IPS-18c (cell line): ENCODE results near the gene OPRL1.

Experiments
- H3K4me3 ChIP-seq: 2 replicates; pipeline ENCODE4 v1.7.0; 2013; ENCODE audit warnings: low read depth, mild to moderate bottlenecking, low read length, moderate library complexity; ENCODE audit not compliant: insufficient read depth
- H3K9me3 ChIP-seq: one replicate; pipeline ENCODE4 v1.6.1; 2013; ENCODE audit warnings: mild to moderate bottlenecking, low read length, moderate library complexity; ENCODE audit not compliant: control insufficient read depth, insufficient read depth

The OPRL1 gene

GRCh38 chr20:64040231-64041039 is 39.4 kb upstream of the OPRL1 start:
- Histone ChIP-seq H3K9me3 (no peaks in the 10 kb centered on the region), H3K4me3 (no peak overlapping the region)

- Histone ChIP-seq H3K9me3 (no peaks in the 10 kb centered on the region), H3K4me3 (no peak overlapping the region)
Observed at GRCh38 chr20:64041040-64041780, 38.7 kb upstream of the OPRL1 start.

- H3K4me3 ChIP-seq: no peak overlapping the region
- H3K9me3 ChIP-seq: no peaks in the 10 kb centered on the region
Observed at GRCh38 chr20:64041781-64042053, 38.2 kb upstream of the OPRL1 start.

- H3K4me3 ChIP-seq: peak overlapping the region; percentile 49
- H3K9me3 ChIP-seq: no peaks in the 10 kb centered on the region
Observed at GRCh38 chr20:64042054-64042781, 37.7 kb upstream of the OPRL1 start.

DNA sequence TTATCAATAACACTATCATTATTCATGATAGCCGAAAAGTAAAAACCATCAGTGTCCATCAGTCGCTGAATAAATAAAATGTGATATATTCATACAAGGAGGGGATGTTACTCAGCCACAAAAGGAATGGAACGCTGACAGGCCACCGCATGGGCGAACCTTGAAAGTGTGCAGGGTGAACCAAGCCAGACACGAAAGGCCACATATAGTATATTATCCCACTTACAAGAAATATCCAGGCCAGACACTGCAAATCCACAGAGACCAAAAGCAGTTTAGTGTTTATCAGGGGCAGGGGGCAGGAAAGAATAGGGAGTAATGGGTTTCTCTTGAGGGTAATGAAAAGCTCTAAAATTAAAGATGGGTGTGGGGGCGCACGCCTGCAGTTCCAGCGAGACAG is 36.1 kb upstream of the OPRL1 start:
- Histone ChIP-seq H3K4me3 (no peak overlapping the region), H3K9me3 (peaks cover 2% of the 10 kb centered on the region)

DNA sequence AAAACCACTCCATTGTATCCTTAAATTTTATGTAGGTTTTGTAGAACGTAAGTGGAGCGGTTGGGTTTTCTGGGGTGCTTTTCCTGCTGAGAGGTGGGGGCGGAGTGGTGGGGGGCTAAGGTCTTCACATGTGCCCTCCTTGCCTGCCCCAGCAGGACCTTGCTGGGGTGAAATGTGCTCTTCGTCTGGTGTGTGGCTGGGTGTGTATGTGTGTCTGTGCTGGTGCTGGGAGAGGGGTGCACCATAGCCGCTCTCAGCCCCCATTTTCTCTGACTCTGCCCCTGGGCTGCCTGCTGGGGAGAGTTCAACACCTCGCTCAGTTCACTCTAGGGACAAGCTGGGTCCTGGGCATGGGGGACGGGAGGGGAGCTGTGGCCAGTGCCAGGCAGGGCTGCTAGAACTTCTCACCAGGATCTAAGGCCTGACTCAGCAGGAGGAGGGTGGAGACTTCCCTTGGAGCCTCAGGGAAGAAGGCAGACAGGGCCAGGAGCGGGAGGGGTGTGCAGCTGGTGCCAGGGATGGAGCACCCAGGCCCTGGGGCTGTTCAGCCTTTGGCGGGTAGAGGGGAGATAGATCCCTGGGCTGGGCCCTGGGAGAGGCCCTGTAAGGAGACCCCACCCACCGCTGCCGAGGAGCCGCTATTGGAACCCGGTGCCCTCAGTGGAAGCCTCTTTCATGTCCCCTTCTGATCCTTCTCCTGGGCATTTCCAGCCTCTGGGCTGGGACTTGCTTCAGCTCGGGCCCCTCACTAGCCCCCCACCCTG is 35.2 kb upstream of the OPRL1 start:
- H3K9me3 ChIP-seq: peaks cover 2% of the 10 kb centered on the region

GRCh38 chr20:64045346-64046011 is 34.4 kb upstream of the OPRL1 start:
- Histone ChIP-seq H3K4me3 (no peak overlapping the region), H3K9me3 (peaks cover 2% of the 10 kb centered on the region)

More for the DNA sequence above, 35.2 kb upstream of the OPRL1 start:
- H3K4me3 ChIP-seq: no peak overlapping the region

GRCh38 chr20:64047046-64047389 is 32.9 kb upstream of the OPRL1 start:
- H3K9me3 ChIP-seq: peaks cover 2% of the 10 kb centered on the region
- H3K4me3 ChIP-seq: no peak overlapping the region

DNA sequence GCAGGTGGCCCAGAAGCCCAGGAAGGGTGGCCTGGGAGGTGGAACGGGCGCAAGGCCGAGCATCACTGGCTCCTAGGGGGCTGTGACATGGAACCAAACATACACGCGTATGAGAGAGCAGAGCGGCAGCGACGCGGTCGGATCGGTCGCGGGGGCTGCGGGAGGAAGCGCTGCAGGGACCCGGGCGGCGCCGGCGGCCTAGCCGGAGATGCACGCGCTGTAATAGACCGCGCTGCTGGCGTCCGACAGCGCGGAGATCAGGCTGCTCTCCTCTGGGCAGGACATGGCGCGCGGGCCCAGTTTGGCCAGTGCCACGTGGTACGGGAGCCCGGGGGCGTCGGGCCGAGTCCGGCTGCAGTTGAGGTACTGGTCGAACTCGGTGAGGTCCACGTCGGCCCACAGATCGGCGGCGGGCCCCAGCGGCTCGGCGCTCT is 31.9 kb upstream of the OPRL1 start:
- Histone ChIP-seq H3K9me3 (peaks cover 2% of the 10 kb centered on the region), H3K4me3 (peak overlapping the region; percentile 38)

GRCh38 chr20:64048402-64049044 is 31.4 kb upstream of the OPRL1 start:
- peaks cover 2% of the 10 kb centered on the region for H3K9me3 ChIP-seq
- H3K4me3 ChIP-seq: peak overlapping the region; percentile 38

DNA sequence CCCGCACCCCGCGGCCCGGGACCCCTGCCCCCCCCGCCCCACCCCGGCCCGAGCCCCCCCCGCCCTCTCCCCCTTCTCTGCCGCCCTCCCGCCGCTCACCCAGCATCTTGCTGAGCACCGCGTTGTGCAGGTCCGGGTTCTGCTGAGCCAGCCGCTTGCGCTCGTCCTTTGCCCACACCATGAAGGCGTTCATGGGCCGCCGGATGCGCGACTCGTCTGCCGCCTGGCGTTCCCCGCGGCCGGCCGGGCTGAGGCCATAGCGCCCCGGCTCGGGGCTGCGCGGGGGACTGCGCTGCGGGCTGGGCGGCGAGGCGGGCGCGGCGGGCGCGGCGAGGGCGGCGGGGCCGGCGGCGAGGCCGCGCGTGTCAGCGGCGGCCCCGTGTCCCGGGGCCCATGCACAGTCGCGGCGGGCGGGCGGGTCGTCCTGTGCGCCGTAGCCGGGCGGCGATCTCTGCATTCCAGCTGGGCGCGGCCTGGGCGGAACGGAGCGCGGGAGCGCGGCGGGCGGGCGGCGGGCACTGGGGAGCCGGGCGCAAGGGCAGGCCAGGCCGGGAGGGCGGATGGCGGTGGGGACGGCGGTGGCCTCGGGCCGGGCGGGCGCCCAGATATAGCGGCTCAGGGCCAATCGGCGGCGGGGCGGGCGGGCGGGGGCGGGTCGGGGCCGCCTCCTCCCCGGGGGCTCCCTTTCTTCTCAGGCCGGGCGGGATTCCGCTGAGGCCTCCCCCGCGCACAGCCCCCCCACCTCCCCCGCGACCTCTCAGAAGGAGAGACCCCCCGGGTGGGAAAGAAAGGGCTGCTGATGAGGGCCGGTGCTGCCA is 30.6 kb upstream of the OPRL1 start, which contains the start of gene SOX18:
Gene SOX18, minus strand, starts transcription at position 580 of the 818 bp plus-strand sequence. Its CDS starts 123 bp downstream, at position 457.
- Histone ChIP-seq H3K9me3 (peaks cover 2% of the 10 kb centered on the region), H3K4me3 (peak within 1 kb of the TSS; percentile 38)

DNA sequence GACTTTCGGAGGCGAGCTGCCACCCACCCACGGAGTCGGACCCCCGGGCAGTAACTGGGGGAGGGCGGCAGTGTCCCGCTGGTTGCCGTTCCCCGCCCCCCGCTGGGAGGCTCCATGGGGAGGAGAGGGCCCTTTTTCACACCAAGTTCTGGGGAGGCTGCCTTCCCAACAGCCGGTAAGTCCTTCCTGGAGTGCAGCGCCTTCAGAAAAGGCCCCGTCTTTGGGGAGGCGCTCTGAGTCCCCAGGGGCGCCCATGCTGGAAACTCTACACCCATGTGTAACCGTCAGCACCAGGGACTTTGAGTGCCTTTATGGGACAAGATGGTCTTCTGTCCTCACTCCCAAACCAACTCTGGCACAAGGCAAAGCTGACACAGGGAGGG is 30.0 kb upstream of the OPRL1 start:
- no peak overlapping the region for H3K4me3 ChIP-seq
- H3K9me3 ChIP-seq: peaks cover 2% of the 10 kb centered on the region

GRCh38 chr20:64050261-64051032 is 29.4 kb upstream of the OPRL1 start:
- Histone ChIP-seq H3K9me3 (peaks cover 2% of the 10 kb centered on the region), H3K4me3 (no peak overlapping the region)

GRCh38 chr20:64051033-64051452 is 28.8 kb upstream of the OPRL1 start:
- H3K4me3 ChIP-seq: no peak overlapping the region
- H3K9me3 ChIP-seq: peaks cover 2% of the 10 kb centered on the region
